Muscle of leg (tissue), 11 donors: ENCODE data around the gene ZMAT3. TPM values are rescaled to one million over a fixed set of nuclear protein-coding genes. Genes with fewer than 3 reads are reported as not detected.

Experiments used
- DNase-seq: peaks from one replicate; pipeline ENCODE4 v3.0.0; 2013
- H3K27ac ChIP-seq: one replicate; pipeline ENCODE4 v1.5.1; 2013; ENCODE audit warnings: mild to moderate bottlenecking, low read length, control low read depth
- H3K27me3 ChIP-seq: one replicate; pipeline ENCODE4 v1.6.1; 2013; ENCODE audit warnings: low read length; ENCODE audit not compliant: control insufficient read depth, insufficient read depth
- H3K36me3 ChIP-seq: one replicate; pipeline ENCODE4 v1.6.1; 2013; ENCODE audit warnings: low read length; ENCODE audit not compliant: control insufficient read depth, insufficient read depth
- H3K4me1 ChIP-seq: one replicate; pipeline ENCODE4 v1.6.1; 2013; ENCODE audit warnings: low read length; ENCODE audit not compliant: control insufficient read depth, insufficient read depth
- H3K4me3 ChIP-seq: one replicate; pipeline ENCODE4 v1.5.1; 2013; ENCODE audit warnings: low read length, control low read depth
- H3K9me3 ChIP-seq: replicated peaks from 2 replicates; pipeline ENCODE4 v1.6.1; 2013; ENCODE audit warnings: low read depth, low read length; ENCODE audit not compliant: control insufficient read depth
- WGBS: methylation state at CpG from one replicate; pipeline ENCODE4 v1.1.5; 2013; ENCODE audit warnings: missing lambda C conversion rate; ENCODE audit not compliant: insufficient coverage; 5-methylcytosine and 5-hydroxymethylcytosine counted together
- polyA plus RNA-seq, 8 donors: library from polyadenylated mRNA; unstranded; fragments of 120-200 nt; gene quantifications; one replicate each; pipeline versions ENCODE4 v1.2.1 to v1.2.3, GENCODE V29; 2013; ENCODE audit warnings: inconsistent platforms in 1 of 8, low replicate concordance in 1 of 8; ENCODE audit not compliant: insufficient read length in 8 of 8, insufficient read depth in 1 of 8
- total RNA-seq: library from RNA; stranded (reverse); fragments of 120-200 nt; gene quantifications from one replicate; pipeline ENCODE4 v1.2.4, GENCODE V29; 2013

The ZMAT3 gene
- total and polyA plus RNA-seq, 9 donors: 3.0 to 7.3 (median 5.8) TPM

GRCh38 chr3:179000659-179001058, 71.0 kb downstream of the ZMAT3 start:
- H3K4me3 ChIP-seq: no peak overlapping the region
- H3K36me3 ChIP-seq: no peaks in the 10 kb centered on the region
- no peaks in the 10 kb centered on the region for H3K9me3 ChIP-seq
- H3K4me1 ChIP-seq: no peaks in the 10 kb centered on the region
- no peaks in the 10 kb centered on the region for H3K27me3 ChIP-seq
- WGBS: 29% methylated on average over 1 of the region's 3 CpGs
- H3K27ac ChIP-seq: no peak overlapping the region
- DNase-seq: no peak

- Histone ChIP-seq H3K4me3 (no peak overlapping the region), H3K27ac (no peak overlapping the region), H3K36me3 (no peaks in the 10 kb centered on the region), H3K9me3 (no peaks in the 10 kb centered on the region), H3K27me3 (no peaks in the 10 kb centered on the region), H3K4me1 (no peaks in the 10 kb centered on the region)
- no peak for DNase-seq
These were observed 71.5 kb downstream of the ZMAT3 start for GRCh38 chr3:179000144-179000543.

GRCh38 chr3:178996399-178996798, 75.2 kb downstream of the ZMAT3 start:
- H3K27ac ChIP-seq: no peak overlapping the region
- H3K4me1 ChIP-seq: no peaks in the 10 kb centered on the region
- DNase-seq: no peak
- no peak overlapping the region for H3K4me3 ChIP-seq
- no peaks in the 10 kb centered on the region for H3K9me3 ChIP-seq
- H3K36me3 ChIP-seq: no peaks in the 10 kb centered on the region
- 58% methylated on average over 2 of the region's 2 CpGs for WGBS
- H3K27me3 ChIP-seq: no peaks in the 10 kb centered on the region

- no peak overlapping the region for H3K27ac ChIP-seq
- peaks cover 23% of the 10 kb centered on the region for H3K9me3 ChIP-seq
- no peaks in the 10 kb centered on the region for H3K27me3 ChIP-seq
- H3K36me3 ChIP-seq: no peaks in the 10 kb centered on the region
- H3K4me3 ChIP-seq: no peak overlapping the region
- 97% methylated on average over 3 of the region's 3 CpGs for WGBS
- no peak for DNase-seq
- H3K4me1 ChIP-seq: no peaks in the 10 kb centered on the region
These were observed 81.3 kb downstream of the ZMAT3 start for GRCh38 chr3:178990293-178990692.

GRCh38 chr3:178989821-178990220, 81.8 kb downstream of the ZMAT3 start:
- H3K36me3 ChIP-seq: no peaks in the 10 kb centered on the region
- H3K4me3 ChIP-seq: no peak overlapping the region
- H3K27ac ChIP-seq: no peak overlapping the region
- H3K9me3 ChIP-seq: peaks cover 23% of the 10 kb centered on the region
- DNase-seq: no peak
- no peaks in the 10 kb centered on the region for H3K4me1 ChIP-seq
- WGBS: 75% methylated on average over 1 of the region's 1 CpG
- no peaks in the 10 kb centered on the region for H3K27me3 ChIP-seq

- Histone ChIP-seq H3K4me1 (no peaks in the 10 kb centered on the region), H3K4me3 (no peak overlapping the region), H3K36me3 (no peaks in the 10 kb centered on the region), H3K9me3 (peaks cover 23% of the 10 kb centered on the region), H3K27me3 (no peaks in the 10 kb centered on the region), H3K27ac (no peak overlapping the region)
- WGBS: 67% methylated on average over 1 of the region's 1 CpG
- no peak for DNase-seq
These were observed 83.9 kb downstream of the ZMAT3 start for GRCh38 chr3:178987745-178988144.

- no peaks in the 10 kb centered on the region for H3K27me3 ChIP-seq
- H3K9me3 ChIP-seq: peaks cover 23% of the 10 kb centered on the region
- WGBS: 45% methylated on average over 2 of the region's 2 CpGs
- no peak overlapping the region for H3K27ac ChIP-seq
- H3K36me3 ChIP-seq: no peaks in the 10 kb centered on the region
- DNase-seq: no peak
- no peaks in the 10 kb centered on the region for H3K4me1 ChIP-seq
- H3K4me3 ChIP-seq: no peak overlapping the region
These were observed 85.2 kb downstream of the ZMAT3 start for GRCh38 chr3:178986456-178986855.

- H3K36me3 ChIP-seq: no peaks in the 10 kb centered on the region
- no peak for DNase-seq
- 60% methylated on average over 1 of the region's 4 CpGs for WGBS
- no peaks in the 10 kb centered on the region for H3K27me3 ChIP-seq
- no peaks in the 10 kb centered on the region for H3K4me1 ChIP-seq
- no peak overlapping the region for H3K27ac ChIP-seq
- H3K4me3 ChIP-seq: no peak overlapping the region
- no peaks in the 10 kb centered on the region for H3K9me3 ChIP-seq
These were observed 89.5 kb downstream of the ZMAT3 start for GRCh38 chr3:178982137-178982536.

- no CpG with 5 or more reads among the region's 2 CpGs for whole genome bisulfite sequencing
- H3K27ac ChIP-seq: no peak overlapping the region
- no peaks in the 10 kb centered on the region for H3K36me3 ChIP-seq
- DNase-seq: no peak
- no peak overlapping the region for H3K4me3 ChIP-seq
- peaks cover 5% of the 10 kb centered on the region for H3K9me3 ChIP-seq
- no peaks in the 10 kb centered on the region for H3K4me1 ChIP-seq
- H3K27me3 ChIP-seq: no peaks in the 10 kb centered on the region
These were observed 96.3 kb downstream of the ZMAT3 start for GRCh38 chr3:178975320-178975719.

- peaks cover 4% of the 10 kb centered on the region for H3K4me1 ChIP-seq
- H3K27me3 ChIP-seq: no peaks in the 10 kb centered on the region
- no peaks in the 10 kb centered on the region for H3K36me3 ChIP-seq
- H3K4me3 ChIP-seq: no peak overlapping the region
- H3K27ac ChIP-seq: no peak overlapping the region
- WGBS: 50% methylated on average over 1 of the region's 1 CpG
- DNase-seq: peak; percentile 22
- H3K9me3 ChIP-seq: peaks cover 5% of the 10 kb centered on the region
These were observed 100.0 kb downstream of the ZMAT3 start for GRCh38 chr3:178971614-178972013.

GRCh38 chr3:178969004-178969700, 102.5 kb downstream of the ZMAT3 start:
- Histone ChIP-seq H3K36me3 (no peaks in the 10 kb centered on the region), H3K4me1 (peaks cover 4% of the 10 kb centered on the region), H3K27ac (no peak overlapping the region), H3K9me3 (peaks cover 5% of the 10 kb centered on the region), H3K4me3 (no peak overlapping the region), H3K27me3 (no peaks in the 10 kb centered on the region)
- DNase-seq: no peak
- 92% methylated on average over 2 of the region's 5 CpGs for WGBS
